Measurements from ENCODE around the gene GPX1.

Gene GPX1

GRCh38 chr3:49327485-49327884 lies 30.7 kb downstream of the GPX1 start:
- no peak for TF ChIP-seq CTCF (IDR thresholded peaks at IDR 0.05; ENCODE audit: insufficient read depth, missing control alignments)
- FAIRE-seq, result no peak
- DNase-seq (ENCODE audit: insufficient read length, low spot score), result no peak

GRCh38 chr3:49324768-49325167 lies 33.4 kb downstream of the GPX1 start:
- TF ChIP-seq CTCF (IDR thresholded peaks at IDR 0.05; ENCODE audit: insufficient read depth, missing control alignments), result no peak
- no peak for FAIRE-seq
- no peak for DNase-seq (ENCODE audit: insufficient read length, low spot score)

- no peak for TF ChIP-seq CTCF (IDR thresholded peaks at IDR 0.05; ENCODE audit: insufficient read depth, missing control alignments)
- DNase-seq (ENCODE audit: insufficient read length, low spot score), result no peak
- no peak for FAIRE-seq
Observed at GRCh38 chr3:49316696-49317457, 41.3 kb downstream of the GPX1 start.

GRCh38 chr3:49313896-49314688 lies 44.1 kb downstream of the GPX1 start:
- FAIRE-seq (peak; percentile 55), DNase-seq (ENCODE audit: insufficient read length, low spot score) (no peak)
- TF ChIP-seq CTCF (IDR thresholded peaks at IDR 0.05; ENCODE audit: insufficient read depth, missing control alignments), result no peak

- TF ChIP-seq CTCF (IDR thresholded peaks at IDR 0.05; ENCODE audit: insufficient read depth, missing control alignments), result no peak
- DNase-seq (ENCODE audit: insufficient read length, low spot score), result no peak
- FAIRE-seq, result no peak
Observed at GRCh38 chr3:49311283-49311682, 46.9 kb downstream of the GPX1 start.

- TF ChIP-seq CTCF (IDR thresholded peaks at IDR 0.05; ENCODE audit: insufficient read depth, missing control alignments), result no peak
- no peak for DNase-seq (ENCODE audit: insufficient read length, low spot score)
Observed at GRCh38 chr3:49310677-49311076, 47.5 kb downstream of the GPX1 start.

More at GRCh38 chr3:49310677-49311076, 47.5 kb downstream of the GPX1 start:
- FAIRE-seq, result no peak
